Neural progenitor cell (in vitro differentiated cells): ENCODE measurements around the gene RHOXF2B. TPM values are rescaled to one million over a fixed set of nuclear protein-coding genes. Genes with fewer than 3 reads are reported as not detected.
"Not testable (repeated sequence)": the region's sequence is repeated elsewhere in the genome, so short reads cannot be mapped to it uniquely, and the experiment has no call there.

Experiments used
- DNase-seq: peaks from one replicate; pipeline ENCODE4 v3.0.0-alpha.2; 2016; ENCODE audit warnings: low spot score
- H2AFZ ChIP-seq: fragments of 200-600 bp; sonication (generic); replicated peaks from 2 replicates; pipeline ENCODE4 v1.6.1; 2016; ENCODE audit warnings: antibody characterized with exemption
- H3F3A ChIP-seq: fragments of 200-600 bp; sonication (generic); 2 replicates; pipeline ENCODE4 v1.6.1; 2016; ENCODE audit warnings: antibody characterized with exemption, low read depth
- H3K27ac ChIP-seq: fragments of 200-600 bp; sonication (generic); 2 replicates; pipeline ENCODE4 v1.5.1; 2016; ENCODE audit warnings: mild to moderate bottlenecking
- H3K27me3 ChIP-seq: fragments of 200-600 bp; sonication (generic); 2 replicates; pipeline ENCODE4 v1.6.1; 2016; ENCODE audit warnings: mild to moderate bottlenecking, moderate library complexity
- H3K36me3 ChIP-seq: fragments of 200-600 bp; sonication (generic); 2 replicates; pipeline ENCODE4 v1.5.1; 2016
- H3K4me1 ChIP-seq: fragments of 200-600 bp; sonication (generic); 2 replicates; pipeline ENCODE4 v1.6.1; 2016; ENCODE audit warnings: mixed run types
- H3K4me2 ChIP-seq: fragments of 200-600 bp; sonication (generic); 2 replicates; pipeline ENCODE4 v1.6.1; 2016
- H3K4me3 ChIP-seq: fragments of 200-600 bp; sonication (generic); 2 replicates; pipeline ENCODE4 v1.5.1; 2016
- H3K79me2 ChIP-seq: fragments of 200-600 bp; sonication (generic); 2 replicates; pipeline ENCODE4 v1.6.1; 2016; ENCODE audit warnings: low read depth
- H3K9ac ChIP-seq: fragments of 200-600 bp; sonication (generic); 2 replicates; pipeline ENCODE4 v1.6.1; 2016
- H3K9me3 ChIP-seq: fragments of 200-600 bp; sonication (generic); 2 replicates; pipeline ENCODE4 v1.5.1; 2016; ENCODE audit warnings: low read depth
- H4K20me1 ChIP-seq: fragments of 200-600 bp; sonication (generic); 2 replicates; pipeline ENCODE4 v1.6.1; 2016; ENCODE audit warnings: low read depth
- H3K27ac Mint-ChIP-seq: 3 replicates; pipeline ENCODE4 v1.8.0; 2021; ENCODE audit warnings: mixed read lengths
- H3K27me3 Mint-ChIP-seq: 2 replicates; pipeline ENCODE4 v1.8.0; 2022; ENCODE audit warnings: low read depth, mild to moderate bottlenecking, inconsistent platforms, moderate library complexity, mixed read lengths; ENCODE audit not compliant: insufficient read depth
- H3K36me3 Mint-ChIP-seq: 3 replicates; pipeline ENCODE4 v1.8.0; 2021; ENCODE audit warnings: mixed read lengths
- H3K4me1 Mint-ChIP-seq: 3 replicates; pipeline ENCODE4 v1.8.0; 2021; ENCODE audit warnings: mixed read lengths
- H3K4me3 Mint-ChIP-seq: 3 replicates; pipeline ENCODE4 v1.8.0; 2021; ENCODE audit warnings: mild to moderate bottlenecking, moderate library complexity, mixed read lengths
- H3K9me3 Mint-ChIP-seq: 3 replicates; pipeline ENCODE4 v1.8.0; 2020; ENCODE audit warnings: mixed read lengths
- CTCF ChIP-seq: fragments of 200-600 bp; sonication (generic); IDR thresholded peaks from 2 replicates; pipeline ENCODE4 v1.5.1; 2017; ENCODE audit warnings: antibody characterized with exemption, mild to moderate bottlenecking
- EZH2 ChIP-seq: fragments of 200-600 bp; sonication (generic); IDR thresholded peaks from 2 replicates; pipeline ENCODE4 v1.6.1; 2017; ENCODE audit warnings: antibody characterized with exemption, mild to moderate bottlenecking, moderate library complexity
- EZH2phosphoT487 ChIP-seq: fragments of 200-600 bp; sonication (generic); IDR thresholded peaks from 2 replicates; pipeline ENCODE4 v1.6.1; 2017; ENCODE audit warnings: antibody characterized with exemption
- total RNA-seq: library from RNA; depleted of rRNA; stranded (reverse); fragments of >200 nt; gene quantifications from 2 replicates; pipeline ENCODE4 v1.2.3, GENCODE V29; 2015; ENCODE audit warnings: low replicate concordance

RHOXF2B gene
- total RNA-seq = not detected in 2 replicates

GRCh38 chrX:120077590-120077989 lies at the start of gene RHOXF2B:
Gene RHOXF2B (minus strand): TSS chrX:120077690. CDS start chrX:120077552, 138 bp downstream.
- H3F3A ChIP-seq, H3K9me3 ChIP-seq, H3K9me3 Mint-ChIP-seq, H4K20me1 ChIP-seq, DNase-seq, H2AFZ ChIP-seq, H3K4me2 ChIP-seq, H3K27me3 Mint-ChIP-seq, H3K27ac Mint-ChIP-seq, H3K4me3 ChIP-seq, H3K4me1 Mint-ChIP-seq, H3K9ac ChIP-seq, H3K36me3 ChIP-seq, H3K27ac ChIP-seq, H3K36me3 Mint-ChIP-seq, H3K27me3 ChIP-seq, H3K79me2 ChIP-seq, H3K4me1 ChIP-seq, H3K4me3 Mint-ChIP-seq: not testable (repeated sequence)

DNA sequence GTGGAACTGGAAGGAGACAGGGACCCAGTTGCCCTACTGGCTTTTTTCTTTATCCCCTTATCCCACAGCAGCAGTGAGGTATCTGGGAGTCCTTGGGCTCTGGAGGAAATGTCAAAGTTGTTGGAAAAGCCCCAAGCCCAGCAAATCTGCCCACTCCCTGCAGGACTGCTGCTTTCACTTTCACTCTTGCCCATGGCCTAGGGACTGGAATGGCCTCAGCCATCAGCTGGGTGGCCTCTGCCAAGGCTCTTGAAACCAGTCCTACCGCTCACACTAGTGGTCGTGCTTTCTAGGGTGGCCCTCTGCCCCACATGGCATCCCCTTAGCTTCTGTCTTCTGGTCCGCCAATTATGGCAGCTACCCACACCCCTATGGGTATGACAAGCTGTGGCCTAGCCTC lies 48.0 kb upstream of the RHOXF2B start:
- H3K4me2 ChIP-seq = no peak overlapping the region
- H3K79me2 ChIP-seq = no peaks in the 10 kb centered on the region
- H4K20me1 ChIP-seq = no peaks in the 10 kb centered on the region
- H3K9me3 ChIP-seq = no peaks in the 10 kb centered on the region
- no peaks in the 10 kb centered on the region for H3K27me3 Mint-ChIP-seq
- no peak for DNase-seq
- no peaks in the 10 kb centered on the region for H3K36me3 ChIP-seq
- H3K4me1 Mint-ChIP-seq = peaks cover 2% of the 10 kb centered on the region
- H3K27ac Mint-ChIP-seq = no peak overlapping the region
- no peak overlapping the region for H3K9ac ChIP-seq
- TF ChIP-seq EZH2phosphoT487 (no peak), EZH2 (no peak)
- no peaks in the 10 kb centered on the region for H3K36me3 Mint-ChIP-seq
- H3K4me3 ChIP-seq = no peak overlapping the region
- H3K27ac ChIP-seq = no peak overlapping the region
- H3K4me3 Mint-ChIP-seq = no peak overlapping the region
- H3K9me3 Mint-ChIP-seq = no peaks in the 10 kb centered on the region
- no peaks in the 10 kb centered on the region for H3K27me3 ChIP-seq
- H2AFZ ChIP-seq = no peak overlapping the region
- no peaks in the 10 kb centered on the region for H3K4me1 ChIP-seq
- H3F3A ChIP-seq = no peaks in the 10 kb centered on the region

DNA sequence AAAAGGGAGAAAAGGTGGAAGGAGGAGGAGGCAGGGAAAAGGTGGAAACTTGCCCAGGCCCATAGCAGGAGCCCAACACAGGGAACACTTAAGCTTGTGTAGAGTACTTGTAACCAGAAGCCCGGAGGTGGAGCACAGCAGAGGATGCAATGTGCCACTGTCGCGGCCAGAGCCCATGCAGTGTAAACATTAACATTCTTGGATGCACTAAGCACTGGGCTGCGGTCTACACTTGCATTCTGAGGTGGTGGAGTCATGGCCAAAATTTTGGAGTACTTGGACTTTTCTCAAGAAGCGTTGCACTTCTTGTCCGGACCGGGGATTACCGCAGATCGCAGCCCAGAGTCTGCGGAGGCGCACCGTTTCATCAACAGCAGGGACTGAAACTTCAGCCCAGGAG lies 42.7 kb upstream of the RHOXF2B start:
- Mint-ChIP-seq H3K27ac (no peak overlapping the region), H3K36me3 (no peaks in the 10 kb centered on the region), H3K4me1 (peaks cover 2% of the 10 kb centered on the region), H3K4me3 (no peak overlapping the region), H3K27me3 (no peaks in the 10 kb centered on the region), H3K9me3 (no peaks in the 10 kb centered on the region)
- Histone ChIP-seq H3K27ac (no peak overlapping the region), H3K79me2 (no peaks in the 10 kb centered on the region), H3K4me1 (no peaks in the 10 kb centered on the region), H3K9ac (no peak overlapping the region), H2AFZ (no peak overlapping the region), H3F3A (no peaks in the 10 kb centered on the region), H4K20me1 (no peaks in the 10 kb centered on the region), H3K4me3 (no peak overlapping the region), H3K27me3 (no peaks in the 10 kb centered on the region), H3K9me3 (no peaks in the 10 kb centered on the region), H3K4me2 (no peak overlapping the region), H3K36me3 (no peaks in the 10 kb centered on the region)
- TF ChIP-seq CTCF (no peak), EZH2 (no peak), EZH2phosphoT487 (no peak)
- no peak for DNase-seq

GRCh38 chrX:120115438-120115963 lies 38.0 kb upstream of the RHOXF2B start, which contains the start of gene RHOXF1:
Gene RHOXF1 (minus strand): TSS chrX:120115913. CDS start chrX:120115862, 51 bp downstream.
- Histone ChIP-seq H4K20me1 (no peaks in the 10 kb centered on the region), H3K36me3 (no peaks in the 10 kb centered on the region), H3K4me1 (no peaks in the 10 kb centered on the region), H3K79me2 (no peaks in the 10 kb centered on the region), H3K9me3 (no peaks in the 10 kb centered on the region), H3K4me3 (no peak within 1 kb of the TSS), H3K27ac (no peak within 1 kb of the TSS), H3F3A (no peaks in the 10 kb centered on the region), H3K27me3 (no peaks in the 10 kb centered on the region), H3K4me2 (no peak within 1 kb of the TSS), H3K9ac (no peak within 1 kb of the TSS), H2AFZ (no peak within 1 kb of the TSS)
- Mint-ChIP-seq H3K27me3 (no peaks in the 10 kb centered on the region), H3K36me3 (no peaks in the 10 kb centered on the region), H3K9me3 (peaks cover 4% of the 10 kb centered on the region), H3K4me1 (no peaks in the 10 kb centered on the region), H3K27ac (no peak within 1 kb of the TSS), H3K4me3 (no peak within 1 kb of the TSS)
- no peak for DNase-seq
- no peak for TF ChIP-seq EZH2
- TF ChIP-seq CTCF = no peak
- TF ChIP-seq EZH2phosphoT487 = no peak
